ENCODE data around the gene RFX2. TPM values are rescaled to one million over a fixed set of nuclear protein-coding genes. Genes with fewer than 3 reads are reported as not detected.
"Not testable (repeated sequence)": the region's sequence is repeated elsewhere in the genome, so short reads cannot be mapped to it uniquely, and the experiment has no call there.

The RFX2 gene
- total and polyA plus RNA-seq, 7 donors, result 1.2 to 21.2 (median 14.3) TPM

- Histone ChIP-seq H3K4me3 (no peak overlapping the region), H3K36me3 (no peaks in the 10 kb centered on the region), H3K27me3 (no peaks in the 10 kb centered on the region), H3K4me1 (peaks cover 0 to 98% (median 90%) of the 10 kb centered on the region in 4 donors), H3K9me3 (no peaks in the 10 kb centered on the region), H3K27ac (peak overlapping the region; percentile 71 to 89 (median 84))
- WGBS, 2 donors, result 92 to 96% methylated on average over 7 of the region's 7 CpGs
- DNase-seq, result no peak
- TF ChIP-seq POLR2A (IDR thresholded peaks at IDR 0.05) (no peak), POLR2AphosphoS5 (IDR thresholded peaks at IDR 0.05) (no peak), CTCF (IDR thresholded peaks at IDR 0.05) (no peak), EP300 (IDR thresholded peaks at IDR 0.05) (no peak)
- intact Hi-C loops (cut with DNase I), result no loop called here
Observed at GRCh38 chr19:5963855-5964254, 146.4 kb downstream of the RFX2 start.

- 91 to 93% methylated on average over 6 of the region's 6 CpGs for WGBS, 2 donors
- H3K4me3 ChIP-seq; H3K27me3 ChIP-seq; H3K9me3 ChIP-seq; intact Hi-C loops (cut with DNase I); DNase-seq; H3K36me3 ChIP-seq: not testable (repeated sequence)
- peaks cover 0 to 98% (median 84%) of the 10 kb centered on the region in 4 donors for H3K4me1 ChIP-seq
- H3K27ac ChIP-seq, result peak overlapping the region; percentile 63 to 89 (median 84)
Observed at GRCh38 chr19:5963259-5963658, 147.0 kb downstream of the RFX2 start.

- Histone ChIP-seq H3K9me3 (no peaks in the 10 kb centered on the region), H3K27me3 (no peaks in the 10 kb centered on the region), H3K36me3 (no peaks in the 10 kb centered on the region), H3K27ac (peak overlapping the region; percentile 63 to 89 (median 84)), H3K4me3 (no peak overlapping the region), H3K4me1 (peaks cover 0 to 98% (median 76%) of the 10 kb centered on the region in 4 donors)
- DNase-seq, result no peak
- intact Hi-C loops (cut with DNase I), result no loop called here
- TF ChIP-seq EP300 (IDR thresholded peaks at IDR 0.05) (no peak), POLR2A (IDR thresholded peaks at IDR 0.05) (no peak), CTCF (IDR thresholded peaks at IDR 0.05) (no peak), POLR2AphosphoS5 (IDR thresholded peaks at IDR 0.05) (peak in 1 of 4 donors; percentile 21)
- WGBS, 2 donors, result 14 to 31% methylated on average over 29 of the region's 29 CpGs
Observed at GRCh38 chr19:5961969-5962945, 148.0 kb downstream of the RFX2 start.

GRCh38 chr19:5961641-5961968, 148.7 kb downstream of the RFX2 start:
- H3K9me3 ChIP-seq; H3K27me3 ChIP-seq; H3K4me3 ChIP-seq; DNase-seq; H3K36me3 ChIP-seq; intact Hi-C loops (cut with DNase I): not testable (repeated sequence)
- WGBS, 2 donors, result 47% methylated on average over 6 of the region's 6 CpGs
- Histone ChIP-seq H3K27ac (peak overlapping the region; percentile 63 to 89 (median 84)), H3K4me1 (peaks cover 0 to 98% (median 76%) of the 10 kb centered on the region in 4 donors)

- Histone ChIP-seq H3K4me3 (no peak overlapping the region), H3K27me3 (no peaks in the 10 kb centered on the region), H3K36me3 (no peaks in the 10 kb centered on the region), H3K27ac (peak overlapping the region; percentile 63 to 89 (median 84)), H3K9me3 (no peaks in the 10 kb centered on the region), H3K4me1 (peaks cover 0 to 98% (median 76%) of the 10 kb centered on the region in 4 donors)
- WGBS, 2 donors, result 77 to 83% methylated on average over 18 of the region's 18 CpGs
- TF ChIP-seq POLR2A (IDR thresholded peaks at IDR 0.05) (no peak), EP300 (IDR thresholded peaks at IDR 0.05) (no peak), CTCF (IDR thresholded peaks at IDR 0.05) (no peak), POLR2AphosphoS5 (IDR thresholded peaks at IDR 0.05) (no peak)
- intact Hi-C loops (cut with DNase I), result no loop called here
- DNase-seq, result peak; percentile 63
Observed at GRCh38 chr19:5960005-5961001, 150.0 kb downstream of the RFX2 start.
